Measurements from ENCODE around the gene SYNDIG1L.
"Not testable (repeated sequence)": the region's sequence is repeated elsewhere in the genome, so short reads cannot be mapped to it uniquely, and the experiment has no call there.

The SYNDIG1L gene

GRCh38 chr14:74456684-74457564 lies 30.9 kb upstream of the SYNDIG1L start:
- no peak for TF ChIP-seq CTCF (conservative IDR thresholded peaks at IDR 0.05; ENCODE audit: low read depth, low read length)
- no peak for DNase-seq (ENCODE audit: low read depth)

GRCh38 chr14:74454397-74454796 lies 28.4 kb upstream of the SYNDIG1L start:
- DNase-seq (ENCODE audit: low read depth); H3K4me3 ChIP-seq (ENCODE audit: low read depth, low read length): not testable (repeated sequence)

More at GRCh38 chr14:74456684-74457564, 30.9 kb upstream of the SYNDIG1L start:
- H3K4me3 ChIP-seq (ENCODE audit: low read depth, low read length): no peak overlapping the region

- TF ChIP-seq CTCF (conservative IDR thresholded peaks at IDR 0.05; ENCODE audit: low read depth, low read length): no peak
- no peak for DNase-seq (ENCODE audit: low read depth)
Measured at GRCh38 chr14:74444866-74445265, 18.9 kb upstream of the SYNDIG1L start.

GRCh38 chr14:74442757-74443156 lies 16.7 kb upstream of the SYNDIG1L start:
- DNase-seq (ENCODE audit: low read depth): no peak
- no peak for TF ChIP-seq CTCF (conservative IDR thresholded peaks at IDR 0.05; ENCODE audit: low read depth, low read length)
- no peak overlapping the region for H3K4me3 ChIP-seq (ENCODE audit: low read depth, low read length)

More at GRCh38 chr14:74444866-74445265, 18.9 kb upstream of the SYNDIG1L start:
- H3K4me3 ChIP-seq (ENCODE audit: low read depth, low read length): no peak overlapping the region

GRCh38 chr14:74441113-74441512 lies 15.1 kb upstream of the SYNDIG1L start:
- H3K4me3 ChIP-seq (ENCODE audit: low read depth, low read length): no peak overlapping the region
- no peak for TF ChIP-seq CTCF (conservative IDR thresholded peaks at IDR 0.05; ENCODE audit: low read depth, low read length)
- no peak for DNase-seq (ENCODE audit: low read depth)

GRCh38 chr14:74438351-74438915 lies 12.4 kb upstream of the SYNDIG1L start:
- H3K4me3 ChIP-seq (ENCODE audit: low read depth, low read length): no peak overlapping the region
- DNase-seq (ENCODE audit: low read depth): peak; percentile 19
- no peak for TF ChIP-seq CTCF (conservative IDR thresholded peaks at IDR 0.05; ENCODE audit: low read depth, low read length)

- no peak overlapping the region for H3K4me3 ChIP-seq (ENCODE audit: low read depth, low read length)
- peak; percentile 19 for DNase-seq (ENCODE audit: low read depth)
- TF ChIP-seq CTCF (conservative IDR thresholded peaks at IDR 0.05; ENCODE audit: low read depth, low read length): no peak
Measured at GRCh38 chr14:74437496-74438053, 11.6 kb upstream of the SYNDIG1L start.
